Measurements from ENCODE around the gene VKORC1.

The VKORC1 gene

DNA sequence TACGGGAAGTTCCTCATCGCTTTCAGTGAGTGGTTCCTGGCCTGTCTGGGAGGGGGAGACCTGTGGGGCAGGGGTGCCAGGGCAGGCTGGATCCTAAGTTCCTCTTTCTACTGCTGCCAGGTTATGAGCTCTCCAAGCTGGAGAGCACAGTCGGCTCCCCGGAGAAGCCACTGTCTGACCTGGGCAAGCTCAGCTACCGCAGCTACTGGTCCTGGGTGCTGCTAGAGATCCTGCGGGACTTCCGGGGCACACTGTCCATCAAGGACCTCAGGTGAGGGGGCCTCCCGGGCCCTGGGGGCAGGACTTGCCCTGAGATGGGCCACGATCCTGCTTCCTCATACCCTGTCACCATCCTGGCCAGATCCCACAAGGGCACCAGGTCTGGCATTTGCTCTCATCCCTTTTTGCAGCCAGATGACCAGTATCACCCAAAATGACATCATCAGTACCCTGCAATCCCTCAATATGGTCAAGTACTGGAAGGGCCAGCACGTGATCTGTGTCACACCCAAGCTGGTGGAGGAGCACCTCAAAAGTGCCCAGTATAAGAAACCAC, 35.8 kb upstream of the VKORC1 start:
- in situ Hi-C loops (cut with HindIII; ENCODE audit: low sequenced_read_pairs) = no loop called here

DNA sequence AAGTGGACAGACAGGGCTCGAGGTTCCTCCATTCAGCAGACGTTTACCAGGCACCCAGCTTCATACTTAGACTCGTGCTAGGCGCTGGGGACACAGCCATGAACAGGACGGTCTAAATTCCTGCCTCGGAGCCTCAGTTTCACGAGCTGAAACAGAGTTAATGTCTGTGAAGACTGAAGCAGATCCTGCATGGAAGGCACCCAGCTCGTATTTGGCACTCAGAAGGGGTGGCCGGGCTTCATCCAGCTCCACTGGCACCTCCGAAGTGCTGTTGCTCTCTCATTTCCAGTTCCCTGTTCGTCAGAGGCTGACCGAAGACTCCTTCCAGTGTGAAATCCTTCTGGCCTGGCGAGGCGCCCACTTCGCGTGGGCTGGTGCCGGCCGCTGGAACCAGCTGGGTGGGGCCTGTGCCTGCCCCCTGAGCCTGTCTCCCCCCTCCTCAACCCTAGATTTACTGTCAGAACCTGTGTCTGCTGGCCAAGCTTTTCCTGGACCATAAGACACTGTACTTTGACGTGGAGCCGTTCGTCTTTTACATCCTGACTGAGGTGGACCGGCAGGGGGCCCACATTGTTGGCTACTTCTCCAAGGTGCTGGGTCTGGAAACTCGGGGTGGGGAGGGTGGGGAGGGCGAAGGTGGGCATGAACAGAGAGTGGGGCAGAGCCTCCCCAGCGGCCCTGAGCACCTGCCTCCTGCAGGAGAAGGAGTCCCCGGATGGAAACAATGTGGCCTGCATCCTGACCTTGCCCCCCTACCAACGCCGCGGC, 35.2 kb upstream of the VKORC1 start:
- in situ Hi-C loops (cut with HindIII; ENCODE audit: low sequenced_read_pairs) = no loop called here

DNA sequence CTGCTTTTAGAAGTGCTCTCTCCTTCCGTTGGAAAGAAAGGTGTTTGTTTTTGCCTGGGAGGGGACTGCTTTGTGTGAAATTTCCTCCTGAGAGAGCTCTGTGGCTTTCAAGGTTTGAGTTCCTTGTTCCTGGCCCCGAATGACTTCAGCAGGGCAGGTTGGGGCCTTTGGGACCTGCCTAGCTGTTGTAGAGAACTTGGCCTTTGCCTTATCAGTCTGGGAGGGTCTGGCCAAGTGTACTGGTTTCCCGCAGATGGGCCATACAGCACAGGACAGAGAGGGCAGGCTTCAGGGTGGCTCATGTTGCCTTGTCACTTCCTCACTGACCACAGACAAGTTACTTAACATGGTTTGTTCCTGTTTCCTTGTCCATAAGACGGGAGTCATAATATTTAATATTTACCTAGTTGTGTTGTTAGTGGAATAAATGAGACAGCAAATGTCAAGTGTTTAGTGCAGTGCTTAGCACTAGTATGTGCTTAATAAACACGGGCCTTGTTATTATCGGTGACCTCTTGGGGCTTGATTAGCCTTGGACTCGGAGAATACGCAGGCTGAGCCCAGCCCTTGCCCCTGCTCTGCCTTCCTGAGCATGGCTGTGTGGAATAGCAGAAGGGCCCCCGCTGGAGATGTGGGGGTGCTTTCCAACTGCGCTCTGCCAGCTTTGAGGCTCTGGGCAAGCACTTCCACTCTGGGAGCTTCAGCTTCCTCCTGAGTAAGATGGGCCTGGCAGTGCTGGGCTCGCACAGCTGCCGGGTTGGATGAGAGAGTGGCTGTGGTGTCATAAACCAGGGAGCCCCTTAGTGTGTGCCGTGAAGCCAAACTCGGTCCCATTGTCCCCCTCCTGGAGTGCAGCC, 34.3 kb upstream of the VKORC1 start:
- in situ Hi-C loops (cut with HindIII; ENCODE audit: low sequenced_read_pairs) = no loop called here

DNA sequence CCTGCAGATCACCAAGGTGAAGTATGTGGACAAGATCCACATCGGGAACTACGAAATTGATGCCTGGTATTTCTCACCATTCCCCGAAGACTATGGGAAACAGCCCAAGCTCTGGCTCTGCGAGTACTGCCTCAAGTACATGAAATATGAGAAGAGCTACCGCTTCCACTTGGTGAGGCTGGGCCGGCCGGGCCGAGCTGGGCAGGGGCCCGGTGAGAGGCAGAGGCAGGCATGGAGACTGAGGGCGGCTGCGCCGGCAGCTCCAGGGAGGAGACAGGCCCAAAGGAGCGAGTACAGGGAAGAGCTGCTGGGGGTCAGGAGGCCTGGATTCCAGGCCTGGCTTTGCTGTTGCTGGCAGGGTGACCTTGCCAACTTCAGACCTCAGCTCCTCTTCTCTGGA, 32.6 kb upstream of the VKORC1 start:
- in situ Hi-C loops (cut with HindIII; ENCODE audit: low sequenced_read_pairs) = no loop called here

DNA sequence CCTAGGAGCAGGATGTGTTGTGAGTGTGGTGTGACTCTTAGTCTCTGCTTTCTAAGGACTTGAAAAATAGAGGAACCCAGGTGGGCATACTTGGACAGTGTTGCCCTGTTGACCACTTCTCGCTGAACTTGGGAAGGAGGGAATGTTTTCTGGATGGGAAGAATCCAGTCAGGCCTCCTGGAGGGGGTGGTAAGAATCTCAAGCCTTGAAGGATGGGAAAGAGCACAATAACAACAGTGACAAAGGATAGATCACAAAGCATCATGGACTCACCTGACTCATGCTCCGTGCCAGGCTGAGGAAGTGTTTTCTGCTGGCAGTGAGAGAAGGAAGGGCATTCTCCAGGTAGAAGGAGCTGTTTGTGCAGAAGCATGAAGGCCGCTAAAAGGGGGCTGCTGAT, 31.2 kb upstream of the VKORC1 start:
- in situ Hi-C loops (cut with HindIII; ENCODE audit: low sequenced_read_pairs) = no loop called here

DNA sequence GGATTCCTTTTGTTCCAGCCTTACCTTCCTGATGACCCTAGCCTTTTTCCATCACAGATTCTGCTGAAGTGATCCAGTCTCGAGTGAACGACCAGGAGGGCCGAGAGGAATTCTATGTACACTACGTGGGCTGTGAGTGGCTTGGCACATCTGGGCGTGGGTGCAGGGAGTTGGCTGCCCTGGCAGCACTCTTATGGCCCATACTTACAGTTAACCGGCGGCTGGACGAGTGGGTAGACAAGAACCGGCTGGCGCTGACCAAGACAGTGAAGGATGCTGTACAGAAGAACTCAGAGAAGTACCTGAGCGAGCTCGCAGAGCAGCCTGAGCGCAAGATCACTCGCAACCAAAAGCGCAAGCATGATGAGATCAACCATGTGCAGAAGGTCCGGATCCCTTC, 25.5 kb upstream of the VKORC1 start:
- in situ Hi-C loops (cut with HindIII; ENCODE audit: low sequenced_read_pairs) = no loop called here

DNA sequence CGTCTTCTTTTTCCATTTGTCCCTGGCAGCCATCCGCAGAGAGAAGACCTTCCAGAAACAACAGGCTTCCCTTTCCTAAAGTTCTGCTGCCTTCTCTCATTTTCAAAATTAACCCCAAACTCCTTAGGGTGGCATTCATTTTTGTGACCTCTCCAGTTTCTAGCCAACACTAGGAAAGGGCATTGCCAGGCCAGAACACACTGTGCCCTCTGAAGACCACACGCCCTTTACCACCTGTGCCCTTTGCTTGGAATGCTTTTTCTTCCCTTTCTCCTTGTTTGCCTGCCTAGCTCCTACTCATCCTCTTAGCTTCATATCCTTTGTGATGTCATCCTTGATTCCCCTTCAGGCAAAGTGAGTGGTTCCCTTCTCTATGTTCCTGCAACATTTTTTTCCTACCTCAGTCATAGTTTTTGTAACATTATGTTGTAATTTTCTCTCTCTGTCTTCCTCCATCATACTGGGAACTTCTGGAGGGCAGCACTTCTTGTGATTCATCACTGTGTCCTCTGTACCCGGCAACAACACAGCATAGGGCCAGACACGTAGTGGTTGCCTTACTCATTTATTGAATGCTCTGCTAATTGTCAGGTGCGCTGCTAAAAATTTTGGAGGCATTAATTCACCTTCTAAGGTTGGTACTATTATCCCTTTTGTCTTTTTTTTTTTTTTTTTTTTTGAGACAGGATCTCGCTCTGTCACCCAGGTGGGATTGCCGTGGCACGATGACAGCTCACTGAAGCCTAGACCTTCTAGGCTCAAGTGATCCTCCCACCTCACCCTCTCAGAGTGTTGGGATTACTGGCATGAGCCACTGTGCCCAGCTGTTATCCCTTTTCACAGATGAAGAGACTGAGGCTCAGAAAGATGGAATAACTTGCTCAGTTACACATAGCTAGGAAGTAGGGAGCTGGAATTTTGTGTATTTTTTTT, 23.9 kb upstream of the VKORC1 start:
- in situ Hi-C loops (cut with HindIII; ENCODE audit: low sequenced_read_pairs) = no loop called here

DNA sequence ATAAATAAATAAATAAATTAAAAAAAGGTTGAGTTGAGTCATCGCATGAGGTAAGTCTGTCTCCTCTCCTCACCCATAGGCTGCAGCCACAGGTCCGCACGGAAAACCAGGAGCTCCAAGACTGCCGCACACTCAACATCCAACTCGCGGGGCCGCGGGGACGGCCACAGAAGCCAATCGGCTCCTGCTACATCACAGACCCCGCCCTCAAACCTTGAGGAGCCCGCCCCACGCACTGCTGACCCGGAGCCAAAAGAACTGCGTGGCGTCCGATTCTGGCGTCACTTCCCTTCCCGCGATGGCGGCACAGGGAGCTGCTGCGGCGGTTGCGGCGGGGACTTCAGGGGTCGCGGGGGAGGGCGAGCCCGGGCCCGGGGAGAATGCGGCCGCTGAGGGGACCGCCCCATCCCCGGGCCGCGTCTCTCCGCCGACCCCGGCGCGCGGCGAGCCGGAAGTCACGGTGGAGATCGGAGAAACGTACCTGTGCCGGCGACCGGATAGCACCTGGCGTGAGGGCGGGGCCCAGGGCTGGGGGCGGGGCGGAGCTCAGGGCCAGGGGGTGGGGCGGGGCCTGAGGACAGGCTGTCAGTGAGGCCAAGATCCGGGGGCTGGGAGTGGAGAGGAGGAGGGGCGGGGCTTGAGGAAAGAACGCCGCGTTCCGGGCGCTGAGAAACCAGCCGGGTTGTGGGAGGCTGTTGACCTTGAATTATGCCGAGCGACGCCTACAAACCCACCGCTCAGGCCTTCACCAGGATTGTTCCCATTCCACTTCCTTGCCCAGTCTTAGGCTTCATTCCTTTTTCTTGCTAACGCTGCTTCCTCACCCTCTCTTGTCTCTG, 23.0 kb upstream of the VKORC1 start, which contains the start of gene KAT8:
Gene KAT8 (plus strand): TSS at position 281 of the 839 bp plus-strand sequence. CDS start 18 bp downstream, at position 299.
- in situ Hi-C loops (cut with HindIII; ENCODE audit: low sequenced_read_pairs) = no loop called here

DNA sequence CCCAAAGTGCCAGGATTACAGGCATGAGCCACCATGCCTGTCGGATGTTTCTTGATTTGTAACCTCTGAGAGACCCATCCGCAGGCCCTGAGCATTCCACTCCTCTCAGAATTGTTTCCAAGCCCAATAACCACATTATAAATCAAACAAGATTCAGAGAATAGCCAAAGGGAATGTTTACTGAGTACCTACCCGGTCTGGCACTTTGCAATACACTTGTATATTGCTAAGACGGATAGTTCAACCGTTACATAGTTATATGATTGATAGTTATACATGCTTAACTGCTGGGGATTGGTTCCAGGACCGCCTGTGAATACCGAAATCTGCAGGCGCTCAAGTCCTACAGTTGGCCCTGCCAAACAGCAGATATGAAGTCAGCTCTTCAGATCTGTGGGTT, 19.9 kb upstream of the VKORC1 start:
- in situ Hi-C loops (cut with HindIII; ENCODE audit: low sequenced_read_pairs) = no loop called here

DNA sequence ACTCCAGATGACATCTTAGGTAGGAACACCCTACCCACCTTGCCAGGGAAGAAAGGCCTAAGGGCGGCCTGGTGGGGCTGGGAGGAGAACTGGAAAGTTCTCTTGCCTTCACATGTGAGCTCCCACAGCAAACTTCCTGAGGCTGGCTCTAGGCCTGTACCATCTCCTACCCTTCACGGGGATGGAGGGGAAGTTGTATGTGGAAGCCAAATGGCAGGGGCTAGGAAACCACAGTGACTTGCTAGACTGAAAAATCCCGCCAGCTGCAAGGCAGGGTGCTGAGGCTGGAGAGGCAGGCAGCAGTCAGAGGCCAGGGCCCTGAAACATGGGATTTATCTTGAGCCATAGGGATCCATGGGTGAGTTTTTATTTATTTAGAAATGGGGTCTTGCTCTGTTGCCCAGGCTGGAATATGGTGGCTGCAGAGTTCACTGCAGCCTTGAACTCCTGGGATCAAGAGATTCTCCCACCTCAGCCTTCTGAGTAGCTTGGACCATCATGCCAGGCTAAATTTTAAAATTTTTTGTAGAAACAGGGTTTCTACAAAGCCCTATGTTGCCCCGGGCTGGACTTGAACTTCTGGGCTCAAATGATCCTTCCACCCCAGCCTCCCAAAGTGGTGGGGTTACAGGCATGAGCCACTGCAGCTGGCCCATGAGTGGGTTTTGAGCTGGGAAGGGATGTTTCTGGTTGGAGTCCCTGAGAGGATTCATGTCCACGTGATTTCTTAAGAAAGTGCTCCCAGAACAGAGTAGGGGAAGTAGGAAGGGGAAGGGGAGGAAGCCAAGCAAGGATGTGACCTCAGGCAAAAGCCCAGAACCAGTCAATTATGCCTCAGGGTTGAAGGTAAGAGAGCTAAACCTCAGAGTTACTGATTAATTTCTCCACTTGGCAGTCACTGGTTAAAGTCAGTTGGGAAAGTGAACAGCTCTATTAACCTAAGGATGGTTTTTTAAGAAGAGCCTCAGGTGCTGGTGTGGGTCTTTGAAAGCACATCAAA, 18.8 kb upstream of the VKORC1 start:
- in situ Hi-C loops (cut with HindIII; ENCODE audit: low sequenced_read_pairs) = no loop called here

DNA sequence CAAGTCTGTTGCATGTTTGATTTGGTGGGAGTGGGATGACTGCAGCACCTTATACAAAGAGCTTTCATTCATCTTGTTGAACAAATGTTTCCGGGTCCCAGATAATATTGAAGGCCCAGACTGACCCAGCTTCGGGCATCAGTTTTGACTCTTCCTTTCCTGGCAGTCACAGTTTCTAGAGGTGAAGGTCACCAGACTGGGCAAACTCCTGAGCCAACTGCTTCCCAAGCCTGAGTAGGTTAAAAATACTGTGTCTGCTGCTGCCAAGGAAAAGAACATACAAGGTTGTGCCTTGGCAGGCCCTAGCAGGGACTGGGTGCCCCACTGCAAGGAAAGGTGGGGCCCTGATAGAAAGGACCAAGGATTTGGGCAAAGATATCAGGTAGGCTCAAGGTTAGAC, 18.1 kb upstream of the VKORC1 start:
- in situ Hi-C loops (cut with HindIII; ENCODE audit: low sequenced_read_pairs) = no loop called here

DNA sequence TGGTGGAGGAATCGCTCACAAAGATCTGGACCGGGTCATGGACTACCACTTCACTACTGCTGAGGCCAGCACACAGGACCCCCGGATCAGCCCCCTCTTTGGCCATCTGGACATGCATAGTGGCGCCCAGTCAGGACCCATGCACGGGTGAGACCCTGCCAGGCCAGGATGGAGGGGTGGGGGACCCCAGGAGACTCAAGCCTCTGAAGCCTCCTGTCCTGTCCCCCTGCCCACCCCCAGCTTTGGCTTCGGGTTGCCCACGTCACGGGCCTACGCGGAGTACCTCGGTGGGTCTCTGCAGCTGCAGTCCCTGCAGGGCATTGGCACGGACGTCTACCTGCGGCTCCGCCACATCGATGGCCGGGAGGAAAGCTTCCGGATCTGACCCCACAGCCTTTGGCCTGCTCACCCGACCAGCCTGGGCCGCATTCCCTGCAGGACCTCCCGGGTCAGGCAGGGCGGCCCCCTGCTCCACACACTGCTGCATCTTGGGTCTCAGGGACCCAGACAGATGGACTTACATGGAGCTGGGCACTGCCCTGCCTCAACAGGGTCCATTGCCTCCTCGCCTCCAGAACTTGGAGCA, 17.4 kb upstream of the VKORC1 start:
- in situ Hi-C loops (cut with HindIII; ENCODE audit: low sequenced_read_pairs) = no loop called here

DNA sequence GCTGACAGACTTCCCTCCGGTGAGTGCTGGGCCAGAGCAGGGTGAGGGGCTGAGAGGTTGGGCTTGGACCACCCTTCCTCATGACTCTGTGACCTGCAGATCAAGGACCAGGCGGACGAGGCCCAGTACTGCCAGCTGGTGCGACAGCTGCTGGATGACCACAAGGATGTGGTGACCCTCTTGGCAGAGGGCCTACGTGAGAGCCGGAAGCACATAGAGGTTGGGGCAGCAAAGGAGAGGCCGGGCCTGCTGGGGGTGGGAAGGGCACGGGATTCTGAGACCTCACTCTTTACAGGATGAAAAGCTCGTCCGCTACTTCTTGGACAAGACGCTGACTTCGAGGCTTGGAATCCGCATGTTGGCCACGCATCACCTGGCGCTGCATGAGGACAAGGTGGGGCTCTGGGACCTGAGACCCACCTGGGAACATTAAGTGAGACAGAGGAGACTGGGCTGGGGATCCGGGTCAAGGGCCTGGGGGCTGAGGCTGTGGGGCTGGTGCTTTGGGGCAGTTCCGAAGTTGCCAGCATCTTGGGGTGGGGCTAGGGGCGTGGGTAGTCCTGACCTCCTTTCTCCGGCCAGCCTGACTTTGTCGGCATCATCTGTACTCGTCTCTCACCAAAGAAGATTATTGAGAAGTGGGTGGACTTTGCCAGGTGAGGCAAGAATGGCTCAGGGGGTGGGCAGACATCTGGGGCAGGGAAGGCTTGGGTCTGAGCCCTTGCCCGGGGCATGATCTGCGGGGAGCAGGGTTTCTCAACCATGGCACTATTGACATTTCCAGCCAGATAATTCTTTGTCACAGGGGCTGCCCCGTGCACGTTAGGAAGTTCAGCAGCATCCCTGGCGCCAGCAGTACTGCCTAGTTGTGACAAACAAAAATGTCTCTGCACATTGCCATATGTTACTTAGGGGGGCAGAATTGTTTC, 15.8 kb upstream of the VKORC1 start:
- in situ Hi-C loops (cut with HindIII; ENCODE audit: low sequenced_read_pairs) = no loop called here

DNA sequence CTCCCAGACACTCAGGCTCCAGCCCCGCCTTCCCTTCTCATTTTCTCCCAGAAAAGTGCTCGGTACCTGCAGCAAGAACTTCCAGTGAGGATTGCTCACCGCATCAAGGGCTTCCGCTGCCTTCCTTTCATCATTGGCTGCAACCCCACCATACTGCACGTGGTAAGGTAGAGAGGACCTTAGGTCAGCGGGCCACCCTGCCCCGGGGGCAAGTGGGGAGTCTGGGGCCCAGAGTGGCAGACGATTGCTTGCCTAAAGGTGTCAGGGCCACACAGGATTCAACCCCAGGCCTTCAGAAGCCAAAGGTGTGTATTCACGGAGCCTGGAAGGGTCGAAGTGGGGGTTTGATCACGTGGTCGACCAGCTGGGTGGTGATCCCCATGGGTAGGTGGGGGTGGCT, 15.0 kb upstream of the VKORC1 start:
- in situ Hi-C loops (cut with HindIII; ENCODE audit: low sequenced_read_pairs) = no loop called here

DNA sequence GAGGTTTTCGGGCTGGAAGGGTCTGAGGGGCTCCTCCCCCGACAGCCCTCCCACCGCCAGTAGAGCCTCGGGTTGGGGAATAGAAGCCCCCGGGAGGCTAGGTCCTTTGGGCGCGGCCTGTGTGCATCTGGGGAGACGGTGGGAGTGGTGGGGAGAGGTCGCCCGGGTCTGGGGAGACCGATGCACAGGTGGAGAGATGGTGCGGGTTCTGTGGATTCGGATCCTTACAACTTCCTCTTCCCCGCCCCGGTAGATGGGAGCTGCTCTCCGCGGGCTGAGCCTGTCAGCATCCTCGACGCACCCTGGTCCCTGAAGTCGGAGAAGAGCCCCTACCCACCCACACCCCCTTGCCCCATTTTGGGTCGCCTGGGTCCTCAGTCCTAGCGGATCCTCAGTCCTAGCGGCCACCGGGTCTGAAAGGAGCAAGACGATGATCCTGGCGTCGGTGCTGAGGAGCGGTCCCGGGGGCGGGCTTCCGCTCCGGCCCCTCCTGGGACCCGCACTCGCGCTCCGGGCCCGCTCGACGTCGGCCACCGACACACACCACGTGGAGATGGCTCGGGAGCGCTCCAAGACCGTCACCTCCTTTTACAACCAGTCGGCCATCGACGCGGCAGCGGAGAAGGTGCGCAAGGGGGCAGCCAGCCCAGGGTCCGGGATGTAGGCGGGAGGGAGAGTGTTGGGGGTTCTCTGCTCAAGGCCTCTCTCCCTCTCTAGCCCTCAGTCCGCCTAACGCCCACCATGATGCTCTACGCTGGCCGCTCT, 14.4 kb upstream of the VKORC1 start:
- in situ Hi-C loops (cut with HindIII; ENCODE audit: low sequenced_read_pairs) = no loop called here

DNA sequence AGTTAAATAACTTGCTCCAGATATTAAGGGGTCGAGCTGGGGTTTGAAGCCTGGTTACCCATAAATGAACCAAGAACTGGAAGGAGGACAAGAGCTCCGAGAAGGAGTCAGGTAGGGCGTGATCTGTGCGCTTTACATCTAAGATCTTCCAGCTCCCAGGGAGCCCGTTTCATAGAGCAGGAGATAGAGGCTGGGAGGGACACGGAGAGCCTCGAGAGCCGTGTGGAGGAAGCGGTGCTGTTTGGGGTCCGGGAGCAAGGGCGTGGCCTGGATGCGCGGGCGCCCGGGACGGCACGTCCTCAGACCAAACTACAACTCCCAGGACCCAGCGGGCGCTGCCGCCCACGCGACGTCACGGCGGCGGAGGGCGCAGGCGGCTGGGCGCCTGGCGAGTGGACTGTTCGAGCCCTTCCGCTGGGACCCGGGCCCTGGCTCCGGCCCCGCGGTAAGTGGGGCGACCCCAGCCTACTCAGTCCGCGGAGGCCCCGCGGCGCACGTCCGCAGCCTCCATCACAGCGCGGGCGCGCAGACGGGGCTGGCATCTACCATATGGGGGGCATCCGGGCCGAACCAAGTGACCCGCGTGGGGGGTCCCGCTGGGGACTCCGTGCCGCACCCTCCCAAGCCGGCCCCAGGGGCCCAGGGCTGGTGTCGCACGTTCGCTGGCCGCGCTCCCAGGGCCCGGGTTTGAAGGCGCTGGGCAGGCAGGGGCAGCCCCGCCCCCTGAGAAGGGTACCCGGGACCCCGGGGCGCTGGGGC, 13.6 kb upstream of the VKORC1 start, which contains the start of gene BCKDK:
Gene BCKDK (plus strand): TSS at position 352 of the 759 bp plus-strand sequence. CDS start 838 bp downstream, outside the sequence.
- in situ Hi-C loops (cut with HindIII; ENCODE audit: low sequenced_read_pairs) = no loop called here

All from DLD1 (cell line).